BE2C (cell line): ENCODE measurements around the gene DSTYK.

Experiments used
- DNase-seq: peaks from one replicate; pipeline ENCODE4 v3.0.0-alpha.2; 2020
- H3K27me3 ChIP-seq: fragments of 250-450 bp; sonication (Bioruptor Pico); 2 replicates; pipeline ENCODE4 v1.5.1; 2020; ENCODE audit warnings: mild to moderate bottlenecking
- H3K36me3 ChIP-seq: fragments of 250-450 bp; sonication (Bioruptor Pico); 2 replicates; pipeline ENCODE4 v1.5.1; 2020; ENCODE audit warnings: mild to moderate bottlenecking
- H3K4me1 ChIP-seq: fragments of 250-450 bp; sonication (Bioruptor Pico); 2 replicates; pipeline ENCODE4 v1.5.1; 2020
- H3K4me3 ChIP-seq: 2 replicates; pipeline ENCODE4 v1.5.1; 2011; ENCODE audit warnings: low read depth, low read length
- H3K9me3 ChIP-seq: fragments of 250-450 bp; sonication (Bioruptor Pico); 2 replicates; pipeline ENCODE4 v1.5.1; 2020
- CTCF ChIP-seq: IDR thresholded peaks from 2 replicates; pipeline ENCODE4 v1.5.1; 2012; ENCODE audit warnings: mild to moderate bottlenecking, low read depth, low read length

The DSTYK gene

GRCh38 chr1:205217418-205217817 is 5.9 kb upstream of the DSTYK start:
- Histone ChIP-seq H3K27me3 (no peaks in the 10 kb centered on the region), H3K4me1 (no peaks in the 10 kb centered on the region), H3K9me3 (no peaks in the 10 kb centered on the region), H3K4me3 (no peak overlapping the region), H3K36me3 (no peaks in the 10 kb centered on the region)
- no peak for TF ChIP-seq CTCF
- DNase-seq: no peak

DNA sequence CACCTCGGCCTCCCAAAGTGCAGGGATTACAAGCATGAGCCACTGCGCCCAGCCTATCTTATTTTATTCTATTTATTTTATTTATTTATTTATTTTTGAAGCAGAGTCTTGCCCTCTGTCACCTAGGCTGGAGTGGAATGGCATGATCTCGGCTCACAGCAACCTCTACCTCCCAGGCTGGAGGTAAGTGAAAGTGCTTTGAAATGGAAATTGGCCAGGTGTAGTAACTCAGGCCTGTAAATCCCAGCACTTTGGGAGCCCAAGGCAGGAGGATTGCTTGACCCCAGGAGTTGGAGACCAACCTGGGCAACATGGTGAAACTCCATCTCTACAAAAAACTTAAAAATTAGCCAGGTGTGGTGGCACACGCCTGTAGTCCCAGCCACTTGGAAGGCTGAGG is 5.1 kb upstream of the DSTYK start:
- no peak for DNase-seq
- Histone ChIP-seq H3K36me3 (no peaks in the 10 kb centered on the region), H3K4me3 (no peak overlapping the region), H3K4me1 (no peaks in the 10 kb centered on the region), H3K27me3 (no peaks in the 10 kb centered on the region), H3K9me3 (no peaks in the 10 kb centered on the region)
- TF ChIP-seq CTCF: no peak

DNA sequence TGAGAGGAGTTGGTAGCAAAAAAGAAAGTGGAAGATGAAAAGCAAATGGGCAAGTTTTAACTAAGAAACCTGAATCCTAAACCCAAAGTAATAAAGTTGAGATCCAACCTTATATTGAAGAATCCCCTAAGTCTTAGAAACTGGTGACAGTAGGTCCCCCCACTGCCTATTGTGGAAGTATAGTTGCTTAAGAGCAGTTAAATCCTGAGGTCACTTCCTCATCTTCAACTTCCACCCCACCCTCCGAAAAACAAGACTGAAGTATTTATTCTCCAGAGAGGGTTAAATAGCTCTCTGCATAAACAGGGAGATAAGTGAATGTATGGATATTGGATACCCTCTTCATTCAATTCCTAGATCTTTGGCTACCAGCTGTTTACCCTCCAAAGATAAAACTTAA is 3.3 kb upstream of the DSTYK start:
- H3K4me3 ChIP-seq: no peak overlapping the region
- H3K9me3 ChIP-seq: no peaks in the 10 kb centered on the region
- no peaks in the 10 kb centered on the region for H3K4me1 ChIP-seq
- no peak for DNase-seq
- H3K36me3 ChIP-seq: no peaks in the 10 kb centered on the region
- no peaks in the 10 kb centered on the region for H3K27me3 ChIP-seq
- no peak for TF ChIP-seq CTCF

DNA sequence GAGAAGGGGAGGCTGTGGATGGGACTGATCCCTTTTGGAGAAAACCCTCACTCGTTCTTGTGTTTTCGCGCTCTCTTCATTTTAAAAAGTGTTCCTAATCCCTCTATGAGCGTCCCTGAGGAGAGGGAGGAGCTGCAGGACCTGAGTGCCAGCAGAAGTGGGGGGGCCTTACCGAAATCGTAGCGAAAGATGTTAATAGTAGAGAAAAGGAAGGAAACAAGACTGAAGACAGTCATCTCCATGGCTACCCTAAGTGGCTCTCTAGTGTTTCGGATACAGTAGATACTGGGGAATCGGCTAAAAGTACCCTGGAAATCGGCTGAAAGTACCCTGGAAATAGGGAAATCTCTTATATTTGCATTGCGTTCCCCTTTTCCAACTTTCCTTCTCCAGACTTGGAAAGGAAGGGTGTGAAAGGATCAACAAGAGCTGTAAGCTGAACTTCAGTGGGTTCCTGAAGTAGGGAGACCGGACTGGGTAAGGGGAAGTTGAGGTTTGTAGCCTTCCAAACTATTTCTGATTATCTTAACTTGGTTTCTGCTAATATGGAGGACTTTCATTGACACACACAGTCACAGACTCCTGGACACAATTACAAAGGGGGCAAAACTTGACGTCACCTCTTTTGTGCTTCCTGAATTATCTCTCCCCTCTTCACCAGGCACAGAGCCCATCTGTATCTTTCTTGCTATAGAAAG is 486 bp upstream of the DSTYK start:
- Histone ChIP-seq H3K27me3 (no peaks in the 10 kb centered on the region), H3K4me1 (no peaks in the 10 kb centered on the region), H3K9me3 (no peaks in the 10 kb centered on the region), H3K36me3 (no peaks in the 10 kb centered on the region), H3K4me3 (peak overlapping the region; percentile 92)
- no peak for TF ChIP-seq CTCF
- no peak for DNase-seq

DNA sequence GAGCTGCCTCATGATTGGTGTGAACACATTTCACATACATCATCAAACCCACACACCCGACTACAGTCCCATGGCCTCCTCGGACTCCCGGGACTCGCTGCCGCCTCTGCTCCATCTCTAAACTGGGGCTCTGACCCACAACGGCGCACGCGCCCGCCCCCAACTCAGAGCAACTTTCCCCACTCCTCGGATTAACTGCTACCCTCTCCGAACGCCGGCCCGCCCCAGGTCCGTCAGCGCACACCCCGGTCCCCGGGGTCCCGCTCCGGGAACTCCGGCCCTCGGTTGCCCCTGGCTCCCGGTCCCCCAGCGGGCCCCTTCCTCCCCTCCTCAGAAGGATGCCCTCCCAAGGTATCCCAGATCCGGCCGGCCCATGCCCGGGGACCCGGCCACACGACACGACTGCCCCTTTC is 740 bp downstream of the DSTYK start:
- no peaks in the 10 kb centered on the region for H3K27me3 ChIP-seq
- no peak for DNase-seq
- H3K36me3 ChIP-seq: no peaks in the 10 kb centered on the region
- H3K9me3 ChIP-seq: no peaks in the 10 kb centered on the region
- TF ChIP-seq CTCF: no peak
- H3K4me1 ChIP-seq: no peaks in the 10 kb centered on the region
- peak overlapping the region; percentile 92 for H3K4me3 ChIP-seq

- no peak for TF ChIP-seq CTCF
- no peak for DNase-seq
- H3K27me3 ChIP-seq: no peaks in the 10 kb centered on the region
- H3K4me1 ChIP-seq: no peaks in the 10 kb centered on the region; the same call in 1 of the 2 replicates
- no peak overlapping the region for H3K4me3 ChIP-seq
- no peaks in the 10 kb centered on the region for H3K9me3 ChIP-seq
- no peaks in the 10 kb centered on the region for H3K36me3 ChIP-seq
These were observed 2.7 kb downstream of the DSTYK start for GRCh38 chr1:205208811-205209210.
